ENCODE results near the gene HEXD.

Gene HEXD

DNA sequence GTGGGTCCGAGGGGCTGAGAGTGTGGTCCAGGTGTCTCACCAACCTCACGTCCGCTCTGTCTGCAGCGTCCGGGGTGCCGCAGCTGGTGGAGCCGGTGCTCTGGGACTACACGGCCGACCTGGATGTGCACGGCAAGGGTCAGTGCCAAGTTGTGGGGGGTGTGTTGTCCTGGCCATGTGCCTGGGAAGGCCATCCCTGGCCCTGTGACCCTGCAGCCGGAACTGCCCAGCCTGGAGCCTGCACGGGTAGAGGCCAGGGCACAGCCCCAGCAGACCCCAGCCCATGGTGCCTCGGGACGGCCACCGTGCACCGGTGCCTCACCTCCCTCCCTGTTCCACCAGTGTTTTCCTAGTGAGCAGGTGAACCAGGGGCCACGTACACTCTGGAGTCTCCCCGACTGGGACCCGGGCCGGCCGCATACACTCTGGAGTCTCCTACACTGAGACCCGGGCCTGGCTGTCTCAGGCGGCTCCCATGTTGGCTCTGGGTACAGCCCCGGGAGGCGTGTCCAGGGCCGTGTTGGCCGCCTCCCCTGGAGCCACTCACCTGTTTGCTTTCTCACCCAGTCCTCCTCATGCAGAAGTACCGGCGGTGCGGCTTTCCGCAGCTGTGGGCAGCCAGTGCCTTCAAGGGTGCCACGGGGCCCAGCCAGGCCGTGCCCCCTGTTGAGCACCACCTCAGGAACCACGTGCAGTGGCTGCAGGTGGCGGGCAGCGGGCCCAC, 18.6 kb downstream of the HEXD start:
- no peak for TF ChIP-seq CTCF (IDR thresholded peaks at IDR 0.05; ENCODE audit: low read depth, low read length)
- no peak overlapping the region for H3K4me3 ChIP-seq (ENCODE audit: low read depth, low read length)

DNA sequence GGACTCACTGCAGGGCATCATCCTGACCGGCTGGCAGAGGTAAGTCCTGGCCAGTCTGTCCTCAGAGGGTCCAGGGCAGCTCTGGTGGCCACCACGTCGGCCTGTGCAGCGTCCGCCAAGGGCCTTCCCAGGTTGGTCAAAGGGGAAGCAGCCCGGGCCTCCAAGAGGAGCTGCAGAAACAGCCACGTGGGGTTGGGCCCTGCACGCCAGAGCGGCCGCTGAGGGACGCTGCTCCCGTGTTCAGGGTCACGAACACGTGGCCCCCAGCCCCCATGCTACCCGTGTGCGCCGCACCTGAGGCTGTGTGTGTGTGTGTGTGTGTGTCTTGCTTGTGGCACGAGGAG, 19.1 kb downstream of the HEXD start:
- no peak overlapping the region for H3K4me3 ChIP-seq (ENCODE audit: low read depth, low read length)
- no peak for TF ChIP-seq CTCF (IDR thresholded peaks at IDR 0.05; ENCODE audit: low read depth, low read length)

- TF ChIP-seq CTCF (IDR thresholded peaks at IDR 0.05; ENCODE audit: low read depth, low read length) = no peak
- H3K4me3 ChIP-seq (ENCODE audit: low read depth, low read length) = no peak overlapping the region
Observed at GRCh38 chr17:82438401-82439193, 20.4 kb downstream of the HEXD start.

- no peak for TF ChIP-seq CTCF (IDR thresholded peaks at IDR 0.05; ENCODE audit: low read depth, low read length)
- no peak overlapping the region for H3K4me3 ChIP-seq (ENCODE audit: low read depth, low read length)
Observed at GRCh38 chr17:82439194-82439828, 21.2 kb downstream of the HEXD start.

DNA sequence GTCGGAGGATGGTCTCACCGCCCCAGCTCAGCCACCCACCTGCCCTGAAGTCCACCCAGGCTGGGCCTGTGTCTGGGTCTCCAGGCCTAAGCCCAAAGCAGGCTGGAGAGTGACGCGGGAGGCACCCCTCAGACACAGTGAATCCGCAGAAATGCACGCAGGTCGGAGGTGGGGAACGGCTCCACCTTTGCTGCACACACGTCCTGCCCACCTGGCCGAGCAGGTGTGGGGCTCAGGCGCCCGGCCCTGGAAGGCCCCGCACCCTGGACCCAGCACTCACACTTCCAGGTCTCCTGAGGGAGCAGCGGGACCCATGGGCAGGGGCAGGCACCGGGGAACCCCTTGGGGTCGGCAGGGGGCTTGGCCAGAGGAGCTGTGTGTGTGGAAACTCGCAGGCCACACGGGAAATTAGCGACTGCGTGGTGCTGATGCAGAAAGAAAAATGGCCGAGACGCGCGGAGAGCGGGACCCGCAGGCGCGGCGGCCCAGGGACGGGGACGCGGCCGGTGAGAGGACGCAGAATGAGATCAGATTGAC, 21.8 kb downstream of the HEXD start:
- H3K4me3 ChIP-seq (ENCODE audit: low read depth, low read length) = no peak overlapping the region
- no peak for TF ChIP-seq CTCF (IDR thresholded peaks at IDR 0.05; ENCODE audit: low read depth, low read length)

GRCh38 chr17:82440469-82440981, 22.4 kb downstream of the HEXD start:
- TF ChIP-seq CTCF (IDR thresholded peaks at IDR 0.05; ENCODE audit: low read depth, low read length) = no peak
- no peak overlapping the region for H3K4me3 ChIP-seq (ENCODE audit: low read depth, low read length)
